MM.1S (cell line): ENCODE data around the gene MYO10.

ENCODE experiments used
- DNase-seq: peaks from one replicate; pipeline ENCODE4 v3.0.0-alpha.2; 2015
- H2AFZ ChIP-seq: fragments of 300-600 bp; sonication (generic); 2 replicates; pipeline ENCODE4 v1.6.0; 2016; ENCODE audit warnings: antibody characterized with exemption, low read length
- H3F3A ChIP-seq: fragments of 300-600 bp; sonication (generic); 2 replicates; pipeline ENCODE4 v1.6.1; 2016; ENCODE audit warnings: mild to moderate bottlenecking, antibody characterized with exemption, low read length, moderate library complexity, mixed read lengths; ENCODE audit not compliant: insufficient read depth
- H3K27ac ChIP-seq: fragments of 300-600 bp; sonication (generic); 2 replicates; pipeline ENCODE4 v1.5.1; 2016; ENCODE audit warnings: mild to moderate bottlenecking, low read length
- H3K27me3 ChIP-seq: fragments of 300-600 bp; sonication (generic); replicated peaks from 2 replicates; pipeline ENCODE4 v1.6.0; 2016; ENCODE audit warnings: low read length; ENCODE audit not compliant: insufficient read depth
- H3K36me3 ChIP-seq: fragments of 300-600 bp; sonication (generic); replicated peaks from 2 replicates; pipeline ENCODE4 v1.6.1; 2016; ENCODE audit warnings: mild to moderate bottlenecking, low read length, mixed read lengths; ENCODE audit not compliant: insufficient read depth
- H3K4me1 ChIP-seq: fragments of 300-600 bp; sonication (generic); 2 replicates; pipeline ENCODE4 v1.6.1; 2016; ENCODE audit warnings: low read length, mixed read lengths
- H3K4me2 ChIP-seq: fragments of 300-600 bp; sonication (generic); 2 replicates; pipeline ENCODE4 v1.6.0; 2016; ENCODE audit warnings: low read depth, low read length
- H3K4me3 ChIP-seq: fragments of 300-600 bp; sonication (generic); 2 replicates; pipeline ENCODE4 v1.5.1; 2016; ENCODE audit warnings: low read length, mixed read lengths
- H3K79me2 ChIP-seq: fragments of 300-600 bp; sonication (generic); 2 replicates; pipeline ENCODE4 v1.6.1; 2016; ENCODE audit warnings: mixed run types, low read length, mixed read lengths
- H3K9ac ChIP-seq: fragments of 300-600 bp; sonication (generic); 2 replicates; pipeline ENCODE4 v1.6.1; 2016; ENCODE audit warnings: low read length, mixed read lengths
- H3K9me2 ChIP-seq: fragments of 300-600 bp; sonication (generic); replicated peaks from 2 replicates; pipeline ENCODE4 v1.6.1; 2016; ENCODE audit warnings: mild to moderate bottlenecking, low read length, mixed read lengths; ENCODE audit not compliant: insufficient read depth
- H3K9me3 ChIP-seq: fragments of 300-600 bp; sonication (generic); replicated peaks from 2 replicates; pipeline ENCODE4 v1.6.1; 2016; ENCODE audit warnings: mild to moderate bottlenecking, low read length, mixed read lengths; ENCODE audit not compliant: insufficient read depth
- H4K20me1 ChIP-seq: fragments of 300-600 bp; sonication (generic); 2 replicates; pipeline ENCODE4 v1.6.1; 2016; ENCODE audit warnings: mild to moderate bottlenecking, low read length, moderate library complexity, mixed read lengths; ENCODE audit not compliant: insufficient read depth
- CTCF ChIP-seq: fragments of 300-600 bp; sonication (generic); IDR thresholded peaks from 2 replicates; pipeline ENCODE4 v1.5.1; 2016; ENCODE audit warnings: antibody characterized with exemption, low read length, mixed read lengths
- EZH2 ChIP-seq: fragments of 300-600 bp; sonication (generic); optimal IDR thresholded peaks from 2 replicates; pipeline ENCODE3; 2017; ENCODE audit warnings: low read depth, mild to moderate bottlenecking, antibody characterized with exemption, low read length, mixed read lengths
- EZH2phosphoT487 ChIP-seq: fragments of 300-600 bp; sonication (generic); IDR thresholded peaks from 2 replicates; pipeline ENCODE4 v1.6.1; 2018; ENCODE audit warnings: antibody characterized with exemption, low read length

The MYO10 gene

DNA sequence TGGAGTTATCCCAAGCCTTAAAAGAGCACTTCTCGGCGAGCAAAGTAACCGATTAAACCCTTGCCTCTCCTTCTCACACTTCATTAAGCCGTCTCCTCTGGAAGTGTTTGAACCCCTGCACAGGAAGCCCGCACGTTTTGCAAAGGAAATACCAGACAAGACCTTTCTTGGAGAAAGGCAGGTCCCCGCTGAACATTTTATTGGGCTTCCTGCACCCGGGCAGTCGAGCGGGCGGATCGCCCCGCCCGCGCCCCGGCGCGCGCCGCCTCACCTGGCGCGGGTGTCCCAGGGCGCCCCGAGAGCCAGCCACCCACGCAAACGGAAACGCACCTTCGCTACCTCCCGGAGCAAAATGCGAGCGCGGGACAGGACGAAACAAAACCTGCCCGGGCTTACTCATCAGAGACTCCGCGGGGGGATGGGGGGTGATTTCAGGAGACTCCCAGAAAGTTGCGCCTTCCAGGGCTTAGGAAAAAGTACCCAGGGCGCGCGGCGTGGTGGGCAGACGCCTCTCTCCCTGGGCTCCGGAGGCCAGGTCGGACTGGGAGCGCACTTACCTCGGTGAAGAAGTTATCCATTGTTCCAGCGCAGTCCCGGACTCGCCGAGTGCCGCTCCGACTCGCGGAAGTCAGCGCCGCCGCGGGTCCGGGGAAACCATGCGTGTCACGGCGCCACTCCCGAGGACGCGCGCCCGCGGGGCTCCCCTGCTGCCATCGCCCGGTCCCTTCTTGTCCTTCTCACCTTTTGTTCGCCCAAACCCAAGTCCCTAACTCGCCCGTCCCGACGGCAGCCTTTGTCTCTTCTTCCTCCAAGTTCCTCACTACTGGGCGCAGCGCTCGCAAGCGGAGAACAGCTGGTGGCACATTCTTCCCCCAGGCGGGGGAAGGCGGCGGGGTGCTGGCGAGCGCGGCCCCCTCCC is 598 bp downstream of the MYO10 start:
- Histone ChIP-seq H3K79me2 (no peaks in the 10 kb centered on the region), H3K9me2 (no peaks in the 10 kb centered on the region), H3K9ac (no peak overlapping the region), H3K4me3 (no peak overlapping the region), H3F3A (no peaks in the 10 kb centered on the region), H3K4me1 (no peaks in the 10 kb centered on the region), H3K27ac (no peak overlapping the region), H4K20me1 (no peaks in the 10 kb centered on the region), H3K4me2 (no peak overlapping the region), H3K36me3 (no peaks in the 10 kb centered on the region), H3K27me3 (no peaks in the 10 kb centered on the region), H3K9me3 (no peaks in the 10 kb centered on the region), H2AFZ (no peak overlapping the region)
- DNase-seq = no peak
- no peak for TF ChIP-seq EZH2

GRCh38 chr5:16934677-16935153 is 1.4 kb downstream of the MYO10 start:
- Histone ChIP-seq H3K9me2 (no peaks in the 10 kb centered on the region), H2AFZ (no peak overlapping the region), H3K4me2 (no peak overlapping the region), H3K79me2 (no peaks in the 10 kb centered on the region), H4K20me1 (no peaks in the 10 kb centered on the region), H3K27me3 (no peaks in the 10 kb centered on the region), H3K27ac (no peak overlapping the region), H3K9me3 (no peaks in the 10 kb centered on the region), H3K36me3 (no peaks in the 10 kb centered on the region), H3K4me1 (no peaks in the 10 kb centered on the region), H3F3A (no peaks in the 10 kb centered on the region), H3K4me3 (no peak overlapping the region), H3K9ac (no peak overlapping the region)
- no peak for DNase-seq
- TF ChIP-seq EZH2 (no peak), CTCF (no peak), EZH2phosphoT487 (no peak)

DNA sequence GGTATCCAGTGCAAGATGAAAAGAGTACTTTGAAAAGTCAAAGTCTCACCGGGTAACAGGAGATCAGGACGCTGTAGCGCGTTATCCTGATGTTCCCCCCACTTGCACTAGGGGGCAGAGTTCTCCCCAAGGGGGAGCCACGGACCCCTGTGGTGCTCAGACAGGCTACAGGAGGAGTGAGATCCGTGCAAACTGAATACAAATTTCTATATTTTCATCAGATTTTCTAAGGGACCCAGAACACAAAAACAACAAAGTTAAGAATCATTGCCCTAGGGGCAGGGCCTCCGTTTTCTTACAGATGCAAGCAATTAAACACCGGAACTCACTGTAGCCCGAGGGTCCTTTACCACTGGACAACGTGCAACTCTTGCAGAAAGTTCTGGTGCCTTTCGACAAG is 2.0 kb downstream of the MYO10 start:
- H3K9me3 ChIP-seq = no peaks in the 10 kb centered on the region
- H3K36me3 ChIP-seq = no peaks in the 10 kb centered on the region
- no peak overlapping the region for H2AFZ ChIP-seq
- H3K4me1 ChIP-seq = no peaks in the 10 kb centered on the region
- H3K79me2 ChIP-seq = no peaks in the 10 kb centered on the region
- no peaks in the 10 kb centered on the region for H3F3A ChIP-seq
- TF ChIP-seq CTCF = no peak; the same call in 1 of the 2 replicates
- TF ChIP-seq EZH2phosphoT487 = no peak
- no peak for TF ChIP-seq EZH2
- H3K9ac ChIP-seq = no peak overlapping the region
- H3K9me2 ChIP-seq = no peaks in the 10 kb centered on the region
- DNase-seq = no peak
- no peak overlapping the region for H3K27ac ChIP-seq
- no peaks in the 10 kb centered on the region for H3K27me3 ChIP-seq
- no peaks in the 10 kb centered on the region for H4K20me1 ChIP-seq
- H3K4me2 ChIP-seq = no peak overlapping the region
- no peak overlapping the region for H3K4me3 ChIP-seq

DNA sequence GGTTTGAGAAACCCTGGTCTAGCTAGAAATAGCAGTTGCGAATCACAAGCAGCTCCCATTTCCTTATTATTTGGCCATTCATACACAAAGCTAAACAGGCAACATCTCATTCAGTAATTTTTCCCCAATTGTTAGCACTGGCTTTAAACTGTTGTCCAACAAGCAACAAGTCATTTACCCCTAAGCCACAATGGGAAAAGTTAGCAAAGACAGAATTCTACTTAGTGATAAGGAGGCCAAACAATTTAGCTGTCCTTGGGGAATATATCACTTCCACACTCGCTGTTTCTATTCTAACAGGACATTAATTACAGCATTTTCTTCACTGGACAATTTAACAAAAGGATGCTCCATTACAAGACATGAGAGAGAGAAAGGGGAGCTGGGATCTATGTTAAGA is 2.8 kb downstream of the MYO10 start:
- no peak overlapping the region for H3K9ac ChIP-seq
- H3K9me3 ChIP-seq = no peaks in the 10 kb centered on the region
- no peak overlapping the region for H2AFZ ChIP-seq
- H3F3A ChIP-seq = no peaks in the 10 kb centered on the region
- no peaks in the 10 kb centered on the region for H3K36me3 ChIP-seq
- H3K4me2 ChIP-seq = no peak overlapping the region
- no peak for TF ChIP-seq EZH2
- TF ChIP-seq EZH2phosphoT487 = no peak
- TF ChIP-seq CTCF = no peak
- no peaks in the 10 kb centered on the region for H4K20me1 ChIP-seq
- H3K27ac ChIP-seq = no peak overlapping the region
- H3K4me3 ChIP-seq = no peak overlapping the region
- H3K27me3 ChIP-seq = no peaks in the 10 kb centered on the region
- no peaks in the 10 kb centered on the region for H3K4me1 ChIP-seq
- H3K79me2 ChIP-seq = no peaks in the 10 kb centered on the region
- no peaks in the 10 kb centered on the region for H3K9me2 ChIP-seq
- no peak for DNase-seq
